SK-N-MC (cell line): ENCODE data around the gene HUNK.

Experiments
- DNase-seq: peaks from one replicate; pipeline ENCODE4 v3.0.0-alpha.2; 2011; ENCODE audit warnings: low read depth, low spot score
- H3K27ac ChIP-seq: fragments of 200-600 bp; sonication (generic); 2 replicates; pipeline ENCODE4 v1.5.1; 2016; ENCODE audit warnings: mixed run types
- H3K36me3 ChIP-seq: fragments of 200-600 bp; sonication (generic); 2 replicates; pipeline ENCODE4 v1.6.1; 2017; ENCODE audit warnings: antibody characterized with exemption, low read length, mixed read lengths; ENCODE audit not compliant: insufficient read depth
- H3K4me3 ChIP-seq: fragments of 200-600 bp; sonication (generic); 2 replicates; pipeline ENCODE4 v1.5.1; 2016
- H3K9ac ChIP-seq: fragments of 200-600 bp; sonication (generic); 2 replicates; pipeline ENCODE4 v1.8.0; 2017; ENCODE audit warnings: mixed run types, mixed read lengths; ENCODE audit not compliant: insufficient read length
- H3K9me3 ChIP-seq: fragments of 200-600 bp; sonication (generic); 2 replicates; pipeline ENCODE4 v1.6.1; 2017; ENCODE audit warnings: low read depth, mild to moderate bottlenecking, antibody characterized with exemption, low read length, moderate library complexity, mixed read lengths
- EZH2 ChIP-seq: fragments of 200-600 bp; sonication (generic); IDR thresholded peaks from one replicate; pipeline ENCODE4 v1.6.1; 2017; ENCODE audit warnings: antibody characterized with exemption
- FOXP2 ChIP-seq: optimal IDR thresholded peaks from 2 replicates; pipeline ENCODE3; 2011; ENCODE audit warnings: mild to moderate bottlenecking, moderate library complexity; ENCODE audit not compliant: insufficient read depth; ENCODE audit errors: extremely low read length, control extremely low read depth
- POLR2AphosphoS5 ChIP-seq: IDR thresholded peaks from 2 replicates; pipeline ENCODE4 v1.6.1; 2012; ENCODE audit warnings: mild to moderate bottlenecking, low read depth, low read length, borderline replicate concordance

Gene HUNK

GRCh38 chr21:31887391-31887841 lies 14.6 kb downstream of the HUNK start:
- TF ChIP-seq POLR2AphosphoS5 (no peak), EZH2 (peak; percentile 71)
- no peak for DNase-seq
- no peak overlapping the region for H3K4me3 ChIP-seq
- H3K9ac ChIP-seq: no peak overlapping the region
- H3K9me3 ChIP-seq: no peaks in the 10 kb centered on the region
- no peaks in the 10 kb centered on the region for H3K36me3 ChIP-seq
- no peak overlapping the region for H3K27ac ChIP-seq

- Histone ChIP-seq H3K27ac (no peak overlapping the region), H3K9ac (no peak overlapping the region)
- no peak for TF ChIP-seq EZH2
- TF ChIP-seq POLR2AphosphoS5: no peak
- no peak for TF ChIP-seq FOXP2
Measured at GRCh38 chr21:31888936-31889371, 16.1 kb downstream of the HUNK start.

GRCh38 chr21:31889460-31889859 lies 16.6 kb downstream of the HUNK start:
- no peak for DNase-seq
- H3K27ac ChIP-seq: no peak overlapping the region
- no peaks in the 10 kb centered on the region for H3K9me3 ChIP-seq
- no peak overlapping the region for H3K4me3 ChIP-seq
- no peak for TF ChIP-seq EZH2
- no peak for TF ChIP-seq POLR2AphosphoS5
- TF ChIP-seq FOXP2: no peak
- no peaks in the 10 kb centered on the region for H3K36me3 ChIP-seq
- H3K9ac ChIP-seq: no peak overlapping the region

More at GRCh38 chr21:31888936-31889371, 16.1 kb downstream of the HUNK start:
- no peak overlapping the region for H3K4me3 ChIP-seq
- no peak for DNase-seq
- H3K36me3 ChIP-seq: no peaks in the 10 kb centered on the region
- no peaks in the 10 kb centered on the region for H3K9me3 ChIP-seq

- DNase-seq: no peak
- no peak overlapping the region for H3K9ac ChIP-seq
- H3K9me3 ChIP-seq: no peaks in the 10 kb centered on the region
- no peak overlapping the region for H3K4me3 ChIP-seq
- H3K36me3 ChIP-seq: no peaks in the 10 kb centered on the region
- TF ChIP-seq POLR2AphosphoS5 (no peak), FOXP2 (no peak), EZH2 (no peak)
- H3K27ac ChIP-seq: no peak overlapping the region
Measured at GRCh38 chr21:31892686-31893085, 19.9 kb downstream of the HUNK start.

GRCh38 chr21:31893851-31894415 lies 21.1 kb downstream of the HUNK start:
- no peak for DNase-seq
- Histone ChIP-seq H3K9ac (no peak overlapping the region), H3K36me3 (no peaks in the 10 kb centered on the region), H3K4me3 (no peak overlapping the region), H3K9me3 (no peaks in the 10 kb centered on the region), H3K27ac (no peak overlapping the region)
- TF ChIP-seq FOXP2 (no peak), POLR2AphosphoS5 (no peak), EZH2 (no peak)

GRCh38 chr21:31894457-31894856 lies 21.6 kb downstream of the HUNK start:
- no peak overlapping the region for H3K9ac ChIP-seq
- H3K9me3 ChIP-seq: no peaks in the 10 kb centered on the region
- H3K36me3 ChIP-seq: no peaks in the 10 kb centered on the region
- TF ChIP-seq FOXP2 (no peak), EZH2 (no peak), POLR2AphosphoS5 (no peak)
- no peak overlapping the region for H3K27ac ChIP-seq
- H3K4me3 ChIP-seq: no peak overlapping the region
- DNase-seq: no peak

GRCh38 chr21:31895077-31895835 lies 22.4 kb downstream of the HUNK start:
- Histone ChIP-seq H3K9ac (no peak overlapping the region), H3K9me3 (no peaks in the 10 kb centered on the region), H3K36me3 (no peaks in the 10 kb centered on the region), H3K4me3 (no peak overlapping the region), H3K27ac (no peak overlapping the region)
- DNase-seq: no peak
- no peak for TF ChIP-seq FOXP2
- no peak for TF ChIP-seq EZH2
- TF ChIP-seq POLR2AphosphoS5: no peak

- no peak overlapping the region for H3K9ac ChIP-seq
- no peak for TF ChIP-seq POLR2AphosphoS5
- no peak for TF ChIP-seq FOXP2
- TF ChIP-seq EZH2: no peak
- H3K36me3 ChIP-seq: no peaks in the 10 kb centered on the region
- H3K4me3 ChIP-seq: no peak overlapping the region
- DNase-seq: no peak
- H3K27ac ChIP-seq: no peak overlapping the region
- H3K9me3 ChIP-seq: no peaks in the 10 kb centered on the region
Measured at GRCh38 chr21:31896019-31896418, 23.2 kb downstream of the HUNK start.
